ENCODE results near the gene NRP2. TPM values are rescaled to one million over a fixed set of nuclear protein-coding genes. Genes with fewer than 3 reads are reported as not detected.

Gene NRP2
- total RNA-seq (2022; extraction: Qiagen RNA extraction): 92.0 to 177 TPM (median 152 TPM) in 5 replicates

GRCh38 chr2:205682239-205682970 is at the start of gene NRP2:
Gene NRP2, plus strand, starts transcription at chr2:205682501. Its CDS starts 790 bp downstream, at chr2:205683291.

